Calu3 (cell line): ENCODE measurements around the gene PNPLA1. TPM values are rescaled to one million over a fixed set of nuclear protein-coding genes. Genes with fewer than 3 reads are reported as not detected.

ENCODE experiments used
- BruUV-seq: library from RNA; stranded (reverse); fragments of 400-500 nt; replicated peaks from 2 replicates; lab custom pipeline; 2021; lab: Mats Ljungman, UMichigan
- CTCF ChIA-PET: fragments of 300-600 bp; sonication (Branson Sonifier 250); formaldehyde crosslinking; loops from one replicate; lab custom pipeline; 2022; ENCODE audit warnings: antibody characterized with exemption; lab: Charles Lee
- DNase-seq: peaks from one replicate; pipeline ENCODE4 v3.0.0; 2022
- H3K27ac Mint-ChIP-seq: one replicate; pipeline ENCODE4 v1.8.0; 2022; ENCODE audit warnings: mixed read lengths; ENCODE audit not compliant: unreplicated experiment
- H3K27me3 Mint-ChIP-seq: one replicate; pipeline ENCODE4 v1.8.0; 2022; ENCODE audit warnings: mixed read lengths; ENCODE audit not compliant: unreplicated experiment
- H3K36me3 Mint-ChIP-seq: one replicate; pipeline ENCODE4 v1.8.0; 2022; ENCODE audit warnings: mild to moderate bottlenecking, moderate library complexity, mixed read lengths; ENCODE audit not compliant: insufficient read depth, unreplicated experiment
- H3K4me1 Mint-ChIP-seq: one replicate; pipeline ENCODE4 v1.8.0; 2022; ENCODE audit warnings: mild to moderate bottlenecking, low read depth, mixed read lengths; ENCODE audit not compliant: unreplicated experiment
- H3K4me3 Mint-ChIP-seq: one replicate; pipeline ENCODE4 v1.8.0; 2022; ENCODE audit warnings: mild to moderate bottlenecking, low read depth, moderate library complexity, mixed read lengths; ENCODE audit not compliant: unreplicated experiment
- H3K9me3 Mint-ChIP-seq: one replicate; pipeline ENCODE4 v1.8.0; 2022; ENCODE audit warnings: low read depth, mixed read lengths; ENCODE audit not compliant: unreplicated experiment
- CTCF ChIP-seq: fragments of 200-600 bp; IDR thresholded peaks from one replicate; pipeline ENCODE4 v1.8.0; 2022; ENCODE audit warnings: antibody characterized with exemption; ENCODE audit not compliant: unreplicated experiment
- intact Hi-C: fragments of 100-400 bp; cut with micrococcal nuclease; formaldehyde crosslinking; loops from one replicate; pipeline ENCODE4 v1.10.0; 2022; ENCODE audit not compliant: unreplicated experiment
- total RNA-seq: library from RNA; stranded (reverse); gene quantifications from 2 replicates; pipeline ENCODE4 v1.2.3, GENCODE V29; 2022

PNPLA1 gene
- total RNA-seq, 1 experiment from 2014 or later = 0.19 TPM

GRCh38 chr6:36286858-36287257 is 17.0 kb downstream of the PNPLA1 start:
- no peak overlapping the region for H3K4me3 Mint-ChIP-seq
- CTCF ChIA-PET = interaction anchor here (0.5 to 1.2 kb wide), 3 partner anchors 10 to 98 kb away, joined by 3 to 4 read pairs (median 3); no protein-coding TSS in a partner anchor
- no peak for DNase-seq
- BruUV-seq = no TSS peak
- H3K9me3 Mint-ChIP-seq = no peaks in the 10 kb centered on the region
- no peak for TF ChIP-seq CTCF
- no peaks in the 10 kb centered on the region for H3K36me3 Mint-ChIP-seq
- intact Hi-C loops = no loop called here
- peaks cover 37% of the 10 kb centered on the region for H3K4me1 Mint-ChIP-seq
- H3K27ac Mint-ChIP-seq = no peak overlapping the region
- H3K27me3 Mint-ChIP-seq = peaks cover 21% of the 10 kb centered on the region

- BruUV-seq = no TSS peak
- Mint-ChIP-seq H3K4me1 (peaks cover 37% of the 10 kb centered on the region), H3K4me3 (no peak overlapping the region), H3K36me3 (no peaks in the 10 kb centered on the region), H3K9me3 (no peaks in the 10 kb centered on the region), H3K27me3 (peaks cover 13% of the 10 kb centered on the region), H3K27ac (no peak overlapping the region)
- intact Hi-C loops = no loop called here
- peak; percentile 43 for DNase-seq
- no peak for TF ChIP-seq CTCF
- CTCF ChIA-PET = interaction anchor here (0.9 to 2.3 kb wide), 2 partner anchors 13 to 464 kb away, joined by 4 to 11 read pairs; no protein-coding TSS in a partner anchor
These were observed 19.5 kb downstream of the PNPLA1 start for GRCh38 chr6:36289281-36289878.

- Mint-ChIP-seq H3K27me3 (peaks cover 4% of the 10 kb centered on the region), H3K4me3 (peak overlapping the region; percentile 21), H3K27ac (peak overlapping the region; percentile 63), H3K36me3 (no peaks in the 10 kb centered on the region), H3K4me1 (peaks cover 37% of the 10 kb centered on the region), H3K9me3 (no peaks in the 10 kb centered on the region)
- intact Hi-C loops = no loop called here
- CTCF ChIA-PET = interaction anchor here (0.6 to 2.6 kb wide), 4 partner anchors 8 to 61 kb away, joined by 3 to 11 read pairs (median 5); no protein-coding TSS in a partner anchor
- BruUV-seq = no TSS peak
- TF ChIP-seq CTCF = no peak
- peak; percentile 55 for DNase-seq
These were observed 21.1 kb downstream of the PNPLA1 start for GRCh38 chr6:36290668-36291620.

- Mint-ChIP-seq H3K4me3 (no peak overlapping the region), H3K27me3 (peaks cover 7% of the 10 kb centered on the region), H3K9me3 (no peaks in the 10 kb centered on the region), H3K27ac (no peak overlapping the region), H3K4me1 (peaks cover 36% of the 10 kb centered on the region), H3K36me3 (no peaks in the 10 kb centered on the region)
- CTCF ChIA-PET = interaction anchor here (0.5 to 2.6 kb wide), 2 partner anchors 10 to 1396 kb away, joined by 3 to 7 read pairs; no protein-coding TSS in a partner anchor
- intact Hi-C loops = no loop called here
- BruUV-seq = no TSS peak
- DNase-seq = no peak
- TF ChIP-seq CTCF = no peak
These were observed 22.3 kb downstream of the PNPLA1 start for GRCh38 chr6:36292170-36292569.
